K562 (cell line): ENCODE data around the gene GARIN1A. TPM values are rescaled to one million over a fixed set of nuclear protein-coding genes. Genes with fewer than 3 reads are reported as not detected.

ENCODE experiments used
- BMI1 ChIP-seq: fragments of 150-350 bp; IDR thresholded peaks from 2 replicates; pipeline ENCODE4 v1.6.1; 2014; ENCODE audit warnings: low read length
- CAMTA2 ChIP-seq: fragments of 250-450 bp; sonication (Bioruptor Pico); conservative IDR thresholded peaks from 2 replicates; pipeline ENCODE4 v1.5.1; 2022
- DNMT1 ChIP-seq: fragments of 450-650 bp; IDR thresholded peaks from 2 replicates; pipeline ENCODE4 v1.6.1; 2016; ENCODE audit warnings: antibody characterized with exemption, mild to moderate bottlenecking
- FUS ChIP-seq: fragments of 200-400 bp; formaldehyde crosslinking; optimal IDR thresholded peaks from 2 replicates; pipeline ENCODE3; 2017; ENCODE audit warnings: low read depth, low read length
- JUNB ChIP-seq: fragments of 450-650 bp; formaldehyde crosslinking; conservative IDR thresholded peaks from 2 replicates; pipeline ENCODE4 v1.4.0; 2020; ENCODE audit warnings: mild to moderate bottlenecking
- KDM4B ChIP-seq, 2 experiments: fragments of 450-650 bp in 1 of 2; sonication (generic) in 1 of 2; IDR thresholded peaks; 2 replicates each; pipeline ENCODE4 v1.6.1; 2016 to 2017; ENCODE audit warnings: borderline replicate concordance in 2 of 2, antibody characterized with exemption in 1 of 2, low read depth in 1 of 2, mild to moderate bottlenecking in 1 of 2
- KLF13 ChIP-seq: fragments of 450-650 bp; IDR thresholded peaks from 2 replicates; pipeline ENCODE4 v1.6.1; 2016; ENCODE audit warnings: missing genetic modification characterization, low read depth, mild to moderate bottlenecking, missing compliant biosample characterization, moderate library complexity, borderline replicate concordance
- L3MBTL2 ChIP-seq: fragments of 450-650 bp; IDR thresholded peaks from 2 replicates; pipeline ENCODE4 v1.6.1; 2016; ENCODE audit warnings: mild to moderate bottlenecking, moderate library complexity
- MAFK ChIP-seq: IDR thresholded peaks from 2 replicates; pipeline ENCODE4 v1.6.1; 2011; ENCODE audit warnings: low read length, improper control_type of control experiment
- MEF2D ChIP-seq: conservative IDR thresholded peaks from 2 replicates; pipeline ENCODE4 v1.6.1; 2016; ENCODE audit warnings: low read depth, missing genetic modification characterization, missing compliant biosample characterization
- MTF1 ChIP-seq: fragments of 250-450 bp; sonication (Bioruptor Pico); IDR thresholded peaks from 2 replicates; pipeline ENCODE4 v1.9.0; 2021; ENCODE audit warnings: moderate library complexity, mild to moderate bottlenecking, inconsistent platforms, borderline replicate concordance
- MYBL2 ChIP-seq, 2 experiments: fragments of 450-650 bp in 1 of 2; sonication (generic) in 1 of 2; formaldehyde crosslinking in 1 of 2; IDR thresholded peaks; 2 replicates each; pipeline versions ENCODE4 v1.6.1 to v1.8.1; 2017 to 2022; ENCODE audit warnings: borderline replicate concordance in 1 of 2, inconsistent platforms in 1 of 2, low read depth in 1 of 2, mild to moderate bottlenecking in 1 of 2, missing genetic modification reagents in 1 of 2, moderate library complexity in 1 of 2
- NFIC ChIP-seq: fragments of 450-650 bp; IDR thresholded peaks from 2 replicates; pipeline ENCODE4 v1.6.1; 2017; ENCODE audit warnings: mild to moderate bottlenecking, inconsistent platforms
- POLR2AphosphoS2 ChIP-seq: IDR thresholded peaks from 2 replicates; pipeline ENCODE4 v1.6.1; 2012; ENCODE audit warnings: low read length, improper control_type of control experiment
- RBM34 ChIP-seq: fragments of 200-400 bp; formaldehyde crosslinking; IDR thresholded peaks from 2 replicates; pipeline ENCODE4 v1.6.1; 2018; ENCODE audit warnings: low read length, borderline replicate concordance; ENCODE audit not compliant: insufficient read depth
- SMAD2 ChIP-seq: fragments of 150-350 bp; IDR thresholded peaks from 2 replicates; pipeline ENCODE4 v1.6.1; 2014; ENCODE audit warnings: low read depth, mild to moderate bottlenecking, low read length
- SMAD3 ChIP-seq: fragments of 450-650 bp; formaldehyde crosslinking; conservative IDR thresholded peaks from 2 replicates; pipeline ENCODE4 v1.4.0; 2020; ENCODE audit warnings: mild to moderate bottlenecking
- ZNF23 ChIP-seq: fragments of 250-450 bp; sonication (Bioruptor Pico); IDR thresholded peaks from 2 replicates; pipeline ENCODE4 v1.4.0; 2020; ENCODE audit warnings: mild to moderate bottlenecking
- ZNF583 ChIP-seq: fragments of 250-450 bp; sonication (Bioruptor Pico); IDR thresholded peaks from 2 replicates; pipeline ENCODE4 v1.4.0; 2020
- ZNF76 ChIP-seq: fragments of 250-450 bp; sonication (Bioruptor Pico); IDR thresholded peaks from 2 replicates; pipeline ENCODE4 v1.4.0; 2020; ENCODE audit warnings: mild to moderate bottlenecking, moderate library complexity, borderline replicate concordance
- ZNF79 ChIP-seq: fragments of 250-450 bp; sonication (Bioruptor Pico); IDR thresholded peaks from 2 replicates; pipeline ENCODE4 v1.4.0; 2020; ENCODE audit warnings: low read depth, mild to moderate bottlenecking, moderate library complexity
- polyA plus RNA-seq, 8 experiments: library from polyadenylated mRNA; depleted of rRNA in 4 of 8; stranded (reverse) in 5 of 8; unstranded in 3 of 8; fragments of >200 nt; fragmentation: Nextera tagmentation in 2 of 8; fragmentation: Illumina TruSeq in 1 of 8; extraction: Ambion mirVana in 2 of 8; extraction: Trizol in 1 of 8; gene quantifications; 2 replicates each; pipeline versions ENCODE4 v1.2.1 to v1.2.3, GENCODE V29; 2011 to 2014; ENCODE audit warnings: inconsistent platforms in 1 of 8, missing spikeins in 1 of 8
- total RNA-seq, 7 experiments: library from RNA; depleted of rRNA in 6 of 7; stranded (reverse); fragments of >200 nt in 6 of 7; fragmentation: Illumina TruSeq in 2 of 7; extraction: Trizol in 2 of 7; gene quantifications; 2 replicates each; pipeline versions ENCODE4 v1.2.1 to v1.2.3, GENCODE V29; 2011 to 2021; ENCODE audit warnings: low replicate concordance in 1 of 7
- TF ChIP-seq, protein P1 (sequence below): fragments of 450-650 bp; IDR thresholded peaks from 2 replicates; pipeline ENCODE4 v1.6.1; 2017; ENCODE audit warnings: antibody characterized with exemption, mild to moderate bottlenecking
- TF ChIP-seq, protein P2 (sequence below): fragments of 450-650 bp; conservative IDR thresholded peaks from 2 replicates; pipeline ENCODE4 v1.6.1; 2016; ENCODE audit warnings: missing genetic modification characterization, low read depth, mild to moderate bottlenecking, missing compliant biosample characterization, moderate library complexity
- TF ChIP-seq, protein P3 (sequence below): fragments of 250-450 bp; sonication (Bioruptor Pico); IDR thresholded peaks from 2 replicates; pipeline ENCODE4 v1.8.0; 2021; ENCODE audit warnings: mild to moderate bottlenecking, moderate library complexity

Gene GARIN1A
- total and polyA plus RNA-seq, 9 of the 15 experiments (the other 6 are each of a cell fraction or from before 2014, with no cell fraction given): 0.01 to 0.41 (median 0.04) TPM; not detected in 3

DNA sequence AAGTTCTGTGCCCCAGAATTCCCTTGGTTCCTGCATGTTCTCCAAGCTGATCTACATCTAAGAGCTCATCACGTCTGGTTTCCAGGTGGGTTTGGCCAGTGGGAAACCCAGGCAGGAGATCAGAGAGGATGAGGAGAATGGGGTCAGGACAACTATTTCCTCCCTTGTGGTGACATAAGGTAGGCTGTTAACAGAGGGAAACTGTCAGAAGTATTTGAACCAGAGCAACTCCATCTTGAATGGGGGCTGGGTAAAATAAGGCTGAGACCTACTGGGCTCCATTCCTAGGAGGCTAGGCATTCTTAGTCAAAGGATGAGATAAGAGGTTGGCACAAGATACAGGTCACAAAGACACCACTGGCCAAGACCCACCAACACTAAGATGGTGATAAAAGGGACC, 19.1 kb downstream of the GARIN1A start (continued):
- TF ChIP-seq SMAD3 (CRISPR knock-in tag) (0 out of 2 replicates have a peak, but pooled peaks have one; percentile 21), DNMT1 (no peak), MYBL2 (IDR thresholded peaks at IDR 0.05; ENCODE audit: low read depth) (no peak), MYBL2 (CRISPR knock-in tag; IDR thresholded peaks at IDR 0.05; ENCODE audit: borderline replicate concordance) (no peak), KDM4B (IDR thresholded peaks at IDR 0.05; ENCODE audit: borderline replicate concordance in 2 of 2, low read depth in 1 of 2) (no peak), NFIC (no peak), CAMTA2 (CRISPR knock-in tag) (no peak), ZNF583 (CRISPR knock-in tag) (0 out of 2 replicates have a peak, but pooled peaks have one; percentile 20), POLR2AphosphoS2 (no peak), KLF13 (tag) (0 out of 2 replicates have a peak, but pooled peaks have one; percentile 21), MAFK (no peak), ZNF76 (CRISPR knock-in tag) (no peak), ZNF23 (CRISPR knock-in tag) (no peak), MEF2D (tag) (0 out of 2 replicates have a peak, but pooled peaks have one; percentile 45), MTF1 (no peak), ZNF79 (CRISPR knock-in tag) (no peak), FUS (no peak), L3MBTL2 (no peak), SMAD2 (no peak), JUNB (no peak), RBM34 (no peak), BMI1 (no peak)
- TF ChIP-seq, protein P1, sequence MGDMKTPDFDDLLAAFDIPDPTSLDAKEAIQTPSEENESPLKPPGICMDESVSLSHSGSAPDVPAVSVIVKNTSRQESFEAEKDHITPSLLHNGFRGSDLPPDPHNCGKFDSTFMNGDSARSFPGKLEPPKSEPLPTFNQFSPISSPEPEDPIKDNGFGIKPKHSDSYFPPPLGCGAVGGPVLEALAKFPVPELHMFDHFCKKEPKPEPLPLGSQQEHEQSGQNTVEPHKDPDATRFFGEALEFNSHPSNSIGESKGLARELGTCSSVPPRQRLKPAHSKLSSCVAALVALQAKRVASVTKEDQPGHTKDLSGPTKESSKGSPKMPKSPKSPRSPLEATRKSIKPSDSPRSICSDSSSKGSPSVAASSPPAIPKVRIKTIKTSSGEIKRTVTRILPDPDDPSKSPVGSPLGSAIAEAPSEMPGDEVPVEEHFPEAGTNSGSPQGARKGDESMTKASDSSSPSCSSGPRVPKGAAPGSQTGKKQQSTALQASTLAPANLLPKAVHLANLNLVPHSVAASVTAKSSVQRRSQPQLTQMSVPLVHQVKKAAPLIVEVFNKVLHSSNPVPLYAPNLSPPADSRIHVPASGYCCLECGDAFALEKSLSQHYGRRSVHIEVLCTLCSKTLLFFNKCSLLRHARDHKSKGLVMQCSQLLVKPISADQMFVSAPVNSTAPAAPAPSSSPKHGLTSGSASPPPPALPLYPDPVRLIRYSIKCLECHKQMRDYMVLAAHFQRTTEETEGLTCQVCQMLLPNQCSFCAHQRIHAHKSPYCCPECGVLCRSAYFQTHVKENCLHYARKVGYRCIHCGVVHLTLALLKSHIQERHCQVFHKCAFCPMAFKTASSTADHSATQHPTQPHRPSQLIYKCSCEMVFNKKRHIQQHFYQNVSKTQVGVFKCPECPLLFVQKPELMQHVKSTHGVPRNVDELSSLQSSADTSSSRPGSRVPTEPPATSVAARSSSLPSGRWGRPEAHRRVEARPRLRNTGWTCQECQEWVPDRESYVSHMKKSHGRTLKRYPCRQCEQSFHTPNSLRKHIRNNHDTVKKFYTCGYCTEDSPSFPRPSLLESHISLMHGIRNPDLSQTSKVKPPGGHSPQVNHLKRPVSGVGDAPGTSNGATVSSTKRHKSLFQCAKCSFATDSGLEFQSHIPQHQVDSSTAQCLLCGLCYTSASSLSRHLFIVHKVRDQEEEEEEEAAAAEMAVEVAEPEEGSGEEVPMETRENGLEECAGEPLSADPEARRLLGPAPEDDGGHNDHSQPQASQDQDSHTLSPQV: peak; percentile 83
- TF ChIP-seq, protein P2, sequence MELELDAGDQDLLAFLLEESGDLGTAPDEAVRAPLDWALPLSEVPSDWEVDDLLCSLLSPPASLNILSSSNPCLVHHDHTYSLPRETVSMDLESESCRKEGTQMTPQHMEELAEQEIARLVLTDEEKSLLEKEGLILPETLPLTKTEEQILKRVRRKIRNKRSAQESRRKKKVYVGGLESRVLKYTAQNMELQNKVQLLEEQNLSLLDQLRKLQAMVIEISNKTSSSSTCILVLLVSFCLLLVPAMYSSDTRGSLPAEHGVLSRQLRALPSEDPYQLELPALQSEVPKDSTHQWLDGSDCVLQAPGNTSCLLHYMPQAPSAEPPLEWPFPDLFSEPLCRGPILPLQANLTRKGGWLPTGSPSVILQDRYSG (tag): 0 out of 2 replicates have a peak, but pooled peaks have one; percentile 33
- TF ChIP-seq, protein P3, sequence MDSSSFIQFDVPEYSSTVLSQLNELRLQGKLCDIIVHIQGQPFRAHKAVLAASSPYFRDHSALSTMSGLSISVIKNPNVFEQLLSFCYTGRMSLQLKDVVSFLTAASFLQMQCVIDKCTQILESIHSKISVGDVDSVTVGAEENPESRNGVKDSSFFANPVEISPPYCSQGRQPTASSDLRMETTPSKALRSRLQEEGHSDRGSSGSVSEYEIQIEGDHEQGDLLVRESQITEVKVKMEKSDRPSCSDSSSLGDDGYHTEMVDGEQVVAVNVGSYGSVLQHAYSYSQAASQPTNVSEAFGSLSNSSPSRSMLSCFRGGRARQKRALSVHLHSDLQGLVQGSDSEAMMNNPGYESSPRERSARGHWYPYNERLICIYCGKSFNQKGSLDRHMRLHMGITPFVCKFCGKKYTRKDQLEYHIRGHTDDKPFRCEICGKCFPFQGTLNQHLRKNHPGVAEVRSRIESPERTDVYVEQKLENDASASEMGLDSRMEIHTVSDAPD (CRISPR knock-in tag): no peak
